Endothelial cell of umbilical vein (primary cell): ENCODE measurements around the gene DAZAP2. TPM values are rescaled to one million over a fixed set of nuclear protein-coding genes. Genes with fewer than 3 reads are reported as not detected.

Experiments used
- BruUV-seq: library from RNA; stranded (reverse); fragments of 400-500 nt; replicated peaks from 2 replicates; lab custom pipeline; 2021; lab: Mats Ljungman, UMichigan
- CTCF ChIA-PET: fragments of 300-600, 350-600 bp; sonication (Branson Sonifier 250); formaldehyde crosslinking; loops from one replicate; lab custom pipeline; 2021; ENCODE audit warnings: antibody characterized with exemption, inconsistent platforms; lab: Charles Lee
- POLR2A ChIA-PET: fragments of 300-600, 350-600 bp; sonication (Branson Sonifier 250); formaldehyde crosslinking; loops from one replicate; lab custom pipeline; 2021; ENCODE audit warnings: antibody characterized with exemption, inconsistent platforms; lab: Charles Lee
- DNase-seq: peaks from one replicate; pipeline ENCODE4 v3.0.0-alpha.2; 2011; ENCODE audit warnings: low read depth, low spot score
- FAIRE-seq: peaks from 2 replicates; lab custom pipeline; 2011; peaks lifted over from hg19 to GRCh38; lab: Jason Lieb, UNC
- H2AFZ ChIP-seq: 2 replicates; pipeline ENCODE4 v1.6.0; 2012; ENCODE audit warnings: low read depth, low read length, control low read depth, inconsistent platforms
- H3K27ac ChIP-seq: 2 replicates; pipeline ENCODE4 v1.5.1; 2011; ENCODE audit warnings: low read depth, mild to moderate bottlenecking, control low read depth, low read length, moderate library complexity; ENCODE audit not compliant: insufficient read depth
- H3K27me3 ChIP-seq, 2 experiments: 2 replicates each; pipeline versions ENCODE4 v1.6.0 to v1.6.1; 2011; ENCODE audit warnings: low read length in 2 of 2, mixed read lengths in 1 of 2; ENCODE audit not compliant: control insufficient read depth in 2 of 2, insufficient read depth in 2 of 2
- H3K36me3 ChIP-seq, 2 experiments: 2 replicates in 1 of 2; 3 replicates in 1 of 2; pipeline ENCODE4 v1.5.1; 2011; ENCODE audit warnings: low read length in 2 of 2, mild to moderate bottlenecking in 1 of 2, moderate library complexity in 1 of 2; ENCODE audit not compliant: control insufficient read depth in 2 of 2, insufficient read depth in 2 of 2; ENCODE audit errors: extremely low read depth in 1 of 2
- H3K4me1 ChIP-seq: 3 replicates; pipeline ENCODE4 v1.5.1; 2011; ENCODE audit warnings: mild to moderate bottlenecking, low read length; ENCODE audit not compliant: control insufficient read depth, insufficient read depth; ENCODE audit errors: extremely low read depth
- H3K4me2 ChIP-seq: 2 replicates; pipeline ENCODE4 v1.6.1; 2011; ENCODE audit warnings: low read length, control low read depth, mixed read lengths; ENCODE audit not compliant: insufficient read depth
- H3K4me3 ChIP-seq, 3 experiments: fragments of 200-600 bp in 1 of 3; sonication (generic), shearing (Covaris generic) in 1 of 3; replicated peaks in 1 of 3; 2 replicates each; pipeline ENCODE4 v1.5.1; 2011 to 2016; ENCODE audit warnings: control low read depth in 3 of 3, low read length in 3 of 3, mild to moderate bottlenecking in 2 of 3, inconsistent platforms in 1 of 3, low read depth in 1 of 3, moderate library complexity in 1 of 3; ENCODE audit not compliant: insufficient read depth in 1 of 3
- H3K79me2 ChIP-seq: 2 replicates; pipeline ENCODE4 v1.6.0; 2012; ENCODE audit warnings: low read length, inconsistent platforms; ENCODE audit not compliant: control insufficient read depth, insufficient read depth
- H3K9ac ChIP-seq: replicated peaks from 2 replicates; pipeline ENCODE3; 2011; ENCODE audit warnings: low read length, control low read depth; ENCODE audit not compliant: insufficient read depth; ENCODE audit errors: extremely low read depth
- H3K9me1 ChIP-seq: replicated peaks from 3 replicates; pipeline ENCODE4 v1.6.0; 2011; ENCODE audit warnings: mild to moderate bottlenecking, low read length; ENCODE audit not compliant: control insufficient read depth, insufficient read depth; ENCODE audit errors: extremely low read depth
- H3K9me3 ChIP-seq: replicated peaks from 2 replicates; pipeline ENCODE4 v1.5.1; 2012; ENCODE audit warnings: low read length, inconsistent platforms; ENCODE audit not compliant: control insufficient read depth, insufficient read depth
- H4K20me1 ChIP-seq: replicated peaks from 2 replicates; pipeline ENCODE3; 2011; ENCODE audit warnings: mild to moderate bottlenecking, low read length; ENCODE audit not compliant: control insufficient read depth, insufficient read depth; ENCODE audit errors: extremely low read depth
- CTCF ChIP-seq, 2 donors: IDR thresholded peaks; 1 replicate in 1 of 2; 2 replicates in 1 of 2; pipeline ENCODE4 v1.5.1; 2011; ENCODE audit warnings: low read length in 2 of 2, mild to moderate bottlenecking in 2 of 2, moderate library complexity in 2 of 2, control low read depth in 1 of 2, inconsistent platforms in 1 of 2, low read depth in 1 of 2; ENCODE audit not compliant: insufficient read depth in 1 of 2; ENCODE audit errors: extremely low read depth in 1 of 2
- EZH2 ChIP-seq: IDR thresholded peaks from 2 replicates; pipeline ENCODE4 v1.6.1; 2012; ENCODE audit warnings: borderline replicate concordance, low read depth, mild to moderate bottlenecking, moderate library complexity, low read length, inconsistent platforms; ENCODE audit not compliant: severe bottlenecking
- FOS ChIP-seq: IDR thresholded peaks from 2 replicates; pipeline ENCODE4 v1.6.1; 2011; ENCODE audit warnings: mild to moderate bottlenecking, low read length, moderate library complexity, borderline replicate concordance; ENCODE audit not compliant: insufficient read depth
- GATA2 ChIP-seq: IDR thresholded peaks from 2 replicates; pipeline ENCODE4 v1.7.0; 2011; ENCODE audit warnings: low read depth, mild to moderate bottlenecking, moderate library complexity, mixed read lengths, low read length; ENCODE audit not compliant: insufficient read length, insufficient read depth
- JUN ChIP-seq: IDR thresholded peaks from 2 replicates; pipeline ENCODE4 v1.6.1; 2011; ENCODE audit warnings: borderline replicate concordance, low read depth; ENCODE audit not compliant: insufficient read length, insufficient read depth
- MAX ChIP-seq: IDR thresholded peaks from 2 replicates; pipeline ENCODE4 v1.6.1; 2011; ENCODE audit not compliant: insufficient read depth, insufficient read length
- MYC ChIP-seq: IDR thresholded peaks from one replicate; pipeline ENCODE4 v1.6.1; 2011; ENCODE audit warnings: mild to moderate bottlenecking, low read depth, low read length
- POLR2A ChIP-seq: IDR thresholded peaks from 2 replicates; pipeline ENCODE4 v1.6.1; 2012; ENCODE audit warnings: low read depth, mild to moderate bottlenecking, control low read depth, low read length
- POLR2AphosphoS5 ChIP-seq: IDR thresholded peaks from 2 replicates; pipeline ENCODE4 v1.6.1; 2012; ENCODE audit warnings: low read depth, mild to moderate bottlenecking, control low read depth, low read length, moderate library complexity; ENCODE audit not compliant: insufficient read depth
- dilution Hi-C: fragments of 300-500 bp; cut with MboI; formaldehyde crosslinking; loops from one replicate; pipeline ENCODE4 v1.15.0; 2019; ENCODE audit warnings: low sequenced_read_pairs; ENCODE audit not compliant: extremely low pct_ligation_motif_present
- intact Hi-C: fragments of 100-400 bp; cut with micrococcal nuclease; formaldehyde crosslinking; loops from one replicate; pipeline ENCODE4 v1.10.0; 2022
- polyA plus RNA-seq, 4 experiments: library from polyadenylated mRNA; depleted of rRNA in 3 of 4; stranded (reverse) in 3 of 4; unstranded in 1 of 4; fragments of >200 nt; gene quantifications; 2 replicates each; pipeline versions ENCODE4 v1.2.1 to v1.2.3, GENCODE V29; 2011 to 2012; ENCODE audit warnings: missing spikeins in 1 of 4
- total RNA-seq: library from RNA; stranded (reverse); gene quantifications from 2 replicates; pipeline ENCODE4 v1.2.3, GENCODE V29; 2021

Gene DAZAP2
- total and polyA plus RNA-seq, 2 donors (not counting 3 experiments of a cell fraction or from before 2014, with no cell fraction given): 177 to 497 TPM

- Histone ChIP-seq H3K4me2 (no peak overlapping the region), H3K4me3 (no peak overlapping the region), H4K20me1 (no peaks in the 10 kb centered on the region), H3K9me1 (no peaks in the 10 kb centered on the region), H3K4me1 (peaks cover 22% of the 10 kb centered on the region), H3K79me2 (no peaks in the 10 kb centered on the region), H3K36me3 (peaks cover 5 to 10% of the 10 kb centered on the region in 2 experiments), H2AFZ (no peak overlapping the region), H3K27ac (no peak overlapping the region), H3K9ac (no peak overlapping the region), H3K27me3 (no peaks in the 10 kb centered on the region), H3K9me3 (no peaks in the 10 kb centered on the region)
- DNase-seq: no peak
- intact Hi-C loops: loop anchor here (2.0 kb wide), 1 partner anchor 15 kb away; no protein-coding TSS in a partner anchor
- FAIRE-seq: no peak
- CTCF ChIA-PET: interaction anchor here (1.1 to 1.2 kb wide), 2 partner anchors 13 to 222 kb away, joined by 3 read pairs; partner anchors contain the start of gene SLC11A2
- dilution Hi-C loops: no loop called here
- POLR2A ChIA-PET: no interaction called here
- BruUV-seq: no TSS peak
- TF ChIP-seq POLR2A (no peak), MAX (no peak), CTCF (IDR thresholded peaks at IDR 0.05; ENCODE audit: extremely low read depth in 1 of 2, insufficient read depth in 1 of 2, low read depth in 1 of 2, low read length in 2 of 2) (no peak)
These were observed 9.0 kb downstream of the DAZAP2 start for GRCh38 chr12:51247523-51248206.

- DNase-seq (no peak), FAIRE-seq (no peak)
- intact Hi-C loops (loop anchor here (5.0 kb wide), 1 partner anchor 206 kb away; the partner anchor contains the start of gene LETMD1), dilution Hi-C loops (no loop called here)
- CTCF ChIA-PET: interaction anchor here (0.8 to 2.9 kb wide), 7 partner anchors 10 to 431 kb away, joined by 3 to 21 read pairs (median 4); no protein-coding TSS in a partner anchor
- Histone ChIP-seq H3K4me3 (no peak overlapping the region), H4K20me1 (no peaks in the 10 kb centered on the region), H2AFZ (no peak overlapping the region), H3K27ac (no peak overlapping the region), H3K9me1 (no peaks in the 10 kb centered on the region), H3K36me3 (no peaks in the 10 kb centered on the region), H3K9ac (no peak overlapping the region), H3K4me1 (no peaks in the 10 kb centered on the region), H3K4me2 (no peak overlapping the region), H3K79me2 (peaks cover 9% of the 10 kb centered on the region), H3K9me3 (no peaks in the 10 kb centered on the region), H3K27me3 (no peaks in the 10 kb centered on the region)
- TF ChIP-seq JUN (no peak), MAX (no peak), GATA2 (no peak), CTCF (IDR thresholded peaks at IDR 0.05; ENCODE audit: extremely low read depth in 1 of 2, insufficient read depth in 1 of 2, low read depth in 1 of 2, low read length in 2 of 2) (no peak), POLR2AphosphoS5 (no peak), POLR2A (no peak), MYC (no peak), EZH2 (no peak), FOS (no peak)
- POLR2A ChIA-PET: interaction anchor here (0.9 kb wide), 1 partner anchor 10 kb away, joined by 6 read pairs; no protein-coding TSS in a partner anchor
- no TSS peak for BruUV-seq
These were observed 14.7 kb downstream of the DAZAP2 start for GRCh38 chr12:51253276-51253675.
